Ishikawa (cell line): ENCODE data around the gene LAMC1.

Experiments used
- CREB1 ChIP-seq: IDR thresholded peaks from 2 replicates; pipeline ENCODE4 v1.6.1; 2012; ENCODE audit warnings: low read depth
- EGR1 ChIP-seq: IDR thresholded peaks from 2 replicates; pipeline ENCODE4 v1.6.1; 2012
- MAX ChIP-seq: IDR thresholded peaks from 2 replicates; pipeline ENCODE4 v1.6.1; 2012
- RAD21 ChIP-seq: IDR thresholded peaks from 2 replicates; pipeline ENCODE4 v1.6.1; 2012; ENCODE audit warnings: low read depth
- TAF1 ChIP-seq: IDR thresholded peaks from 2 replicates; pipeline ENCODE4 v1.6.1; 2012; ENCODE audit warnings: low read depth, mild to moderate bottlenecking
- TCF12 ChIP-seq: IDR thresholded peaks from 2 replicates; pipeline ENCODE4 v1.6.1; 2012; ENCODE audit warnings: low read depth
- TEAD4 ChIP-seq: IDR thresholded peaks from 2 replicates; pipeline ENCODE4 v1.6.1; 2012
- USF1 ChIP-seq: IDR thresholded peaks from 2 replicates; pipeline ENCODE4 v1.6.1; 2012
- YY1 ChIP-seq: IDR thresholded peaks from 2 replicates; pipeline ENCODE4 v1.6.1; 2012; ENCODE audit warnings: low read depth

- TF ChIP-seq TCF12 (no peak), RAD21 (no peak), MAX (no peak), CREB1 (no peak), EGR1 (no peak), USF1 (no peak), TAF1 (no peak), TEAD4 (no peak), YY1 (no peak)
Observed at GRCh38 chr1:183040547-183040971, 17.3 kb downstream of the LAMC1 start.
